Upper lobe of left lung (tissue), 6 donors: ENCODE data around the gene TSPEAR. TPM values are rescaled to one million over a fixed set of nuclear protein-coding genes. Genes with fewer than 3 reads are reported as not detected.
A peak's percentile ranks its signal among the peaks of the same experiment; 100 is the strongest.

Source experiments
- ATAC-seq, 2 donors: fragments of 200-7000 bp; cut with Tn5 transposase; one replicate each; pipeline ENCODE4 v1.9.1; 2022; ENCODE audit warnings: mild to moderate bottlenecking in 2 of 2, moderate library complexity in 2 of 2; ENCODE audit not compliant: low FRiP score in 2 of 2
- DNase-seq, 2 donors: peaks; one replicate each; pipeline ENCODE4 v3.0.0-alpha.2; 2019 to 2020
- H3K27ac ChIP-seq, 4 donors: fragments of 200-600 bp; sonication (generic); one replicate each; pipeline ENCODE4 v1.5.1; 2016 to 2019
- H3K27me3 ChIP-seq, 4 donors: fragments of 200-600 bp; sonication (generic); one replicate each; pipeline ENCODE4 v1.5.1; 2017 to 2019
- H3K36me3 ChIP-seq, 4 donors: fragments of 200-600 bp; sonication (generic); one replicate each; pipeline ENCODE4 v1.5.1; 2016 to 2019
- H3K4me1 ChIP-seq, 4 donors: fragments of 200-600 bp; sonication (generic); one replicate each; pipeline ENCODE4 v1.5.1; 2018 to 2019
- H3K4me3 ChIP-seq, 4 donors: fragments of 200-600 bp; sonication (generic); one replicate each; pipeline ENCODE4 v1.5.1; 2017 to 2019; ENCODE audit warnings: mild to moderate bottlenecking in 2 of 4, moderate library complexity in 1 of 4
- H3K9me3 ChIP-seq, 4 donors: fragments of 200-600 bp; sonication (generic); one replicate each; pipeline ENCODE4 v1.5.1; 2018 to 2019
- CTCF ChIP-seq, 6 experiments: fragments of 450-650 bp in 4 of 6; fragments of 200-600 bp in 2 of 6; sonication (generic) in 2 of 6; IDR thresholded peaks; one replicate each; pipeline ENCODE4 v1.5.1; 2016 to 2019; ENCODE audit warnings: antibody characterized with exemption in 6 of 6
- EP300 ChIP-seq, 4 donors: sonication (generic); formaldehyde crosslinking; IDR thresholded peaks; one replicate each; pipeline ENCODE4 v1.5.1; 2017; ENCODE audit warnings: antibody characterized with exemption in 4 of 4, control low read depth in 2 of 4
- POLR2A ChIP-seq, 4 donors: fragments of 450-650 bp; IDR thresholded peaks; one replicate each; pipeline ENCODE4 v1.5.1; 2016 to 2017; ENCODE audit warnings: antibody characterized with exemption in 4 of 4, mild to moderate bottlenecking in 2 of 4
- POLR2AphosphoS5 ChIP-seq, 2 donors: sonication (generic); formaldehyde crosslinking; IDR thresholded peaks; one replicate each; pipeline ENCODE4 v1.5.1; 2017; ENCODE audit warnings: antibody characterized with exemption in 2 of 2
- WGBS, 2 donors: methylation state at CpG; one replicate each; pipeline ENCODE4 v1.1.5; 2017 to 2018; 5-methylcytosine and 5-hydroxymethylcytosine counted together
- total RNA-seq, 6 donors: library from RNA; depleted of rRNA in 4 of 6; stranded (reverse); fragments of >200 nt in 4 of 6; gene quantifications; one replicate each; pipeline versions ENCODE4 v1.1.0 to v1.2.1, GENCODE V29; 2016 to 2021
- donor health status: DM: no; HTN: no; CAD: no; lungs with moderate emphysema.
- donor health status: DM: no; HTN: yes; CAD: no; lungs with severe emphysema.

Gene TSPEAR
- total RNA-seq, 6 donors from 2014 or later: 0.14 to 0.17 TPM; not detected in 4

- 83 to 86% methylated on average over 7 to 15 of the region's 15 CpGs for WGBS, 2 donors
- DNase-seq: no peak
- TF ChIP-seq EP300 (IDR thresholded peaks at IDR 0.05) (no peak), POLR2AphosphoS5 (IDR thresholded peaks at IDR 0.05) (no peak), CTCF (IDR thresholded peaks at IDR 0.05) (no peak), POLR2A (IDR thresholded peaks at IDR 0.05) (no peak)
- no peak for ATAC-seq
- Histone ChIP-seq H3K9me3 (peaks cover 0 to 24% (median 11%) of the 10 kb centered on the region in 4 donors), H3K27ac (no peak overlapping the region), H3K27me3 (no peaks in the 10 kb centered on the region), H3K4me3 (no peak overlapping the region), H3K4me1 (no peaks in the 10 kb centered on the region), H3K36me3 (no peaks in the 10 kb centered on the region)
Observed at GRCh38 chr21:44572959-44573583, 138.3 kb downstream of the TSPEAR start.

DNA sequence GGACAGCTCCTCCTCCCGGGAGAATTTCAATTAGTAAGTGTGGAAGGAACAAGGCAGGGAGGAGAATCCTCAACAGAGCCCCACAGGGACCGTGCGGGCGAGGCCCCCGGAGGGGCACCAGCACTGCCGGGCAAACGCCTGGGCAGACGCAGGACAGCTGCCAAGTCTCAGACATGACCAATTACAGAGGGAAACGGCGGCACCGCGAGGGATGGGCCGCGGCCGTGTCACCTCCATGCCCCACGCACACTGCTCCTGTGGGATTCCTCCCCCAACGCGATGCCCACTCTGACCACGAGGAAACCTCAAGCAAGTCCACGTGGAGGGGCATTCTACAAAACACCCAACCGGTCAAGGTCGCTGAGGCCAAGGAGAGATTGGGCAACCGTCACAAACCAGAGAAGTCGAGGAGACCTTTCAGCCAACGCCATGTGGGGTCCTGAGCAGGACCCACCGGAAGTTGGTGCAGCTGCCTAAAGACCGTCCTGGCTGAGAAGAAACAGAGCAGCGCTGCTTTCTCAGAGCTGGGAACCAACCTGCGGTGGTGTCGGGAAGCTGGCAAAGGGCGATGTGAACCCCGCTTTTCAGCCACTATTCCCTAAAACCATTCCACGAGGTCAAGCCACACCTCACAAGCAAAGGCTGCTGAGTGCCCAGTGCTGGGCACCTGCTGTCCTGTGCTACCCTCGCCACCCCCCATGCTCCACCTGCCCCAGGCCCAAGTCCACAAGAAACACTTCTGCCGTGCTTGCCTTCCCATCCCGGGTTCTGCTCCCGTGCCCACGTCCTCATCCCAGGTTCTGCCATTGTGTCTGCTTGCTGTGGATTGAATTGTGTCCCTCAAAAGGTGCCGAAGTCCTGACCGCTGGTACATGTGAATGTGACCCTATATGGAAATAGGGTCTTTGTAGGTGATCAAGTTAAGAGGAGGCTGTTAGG lies 139.3 kb downstream of the TSPEAR start:
- no peaks in the 10 kb centered on the region for H3K27me3 ChIP-seq
- 89 to 91% methylated on average over 39 of the region's 40 CpGs for WGBS, 2 donors
- H3K4me3 ChIP-seq: no peak overlapping the region
- peaks cover 0 to 17% (median 7%) of the 10 kb centered on the region in 4 donors for H3K9me3 ChIP-seq
- DNase-seq: peak in 1 of 2 donors; percentile 75
- no peak for ATAC-seq
- H3K4me1 ChIP-seq: no peaks in the 10 kb centered on the region
- no peak overlapping the region for H3K27ac ChIP-seq
- TF ChIP-seq CTCF (IDR thresholded peaks at IDR 0.05) (no peak), POLR2A (IDR thresholded peaks at IDR 0.05) (no peak)
- H3K36me3 ChIP-seq: no peaks in the 10 kb centered on the region

- 80 to 81% methylated on average over 4 of the region's 4 CpGs for WGBS, 2 donors
- Histone ChIP-seq H3K9me3 (peaks cover 0 to 11% (median 0%) of the 10 kb centered on the region in 4 donors), H3K4me3 (no peak overlapping the region), H3K27me3 (no peaks in the 10 kb centered on the region), H3K27ac (no peak overlapping the region), H3K4me1 (no peaks in the 10 kb centered on the region), H3K36me3 (no peaks in the 10 kb centered on the region)
- no peak for TF ChIP-seq EP300 (IDR thresholded peaks at IDR 0.05)
- DNase-seq (no peak), ATAC-seq (no peak)
Observed at GRCh38 chr21:44571296-44571695, 140.1 kb downstream of the TSPEAR start.

- no peak for TF ChIP-seq CTCF (IDR thresholded peaks at IDR 0.05)
- no peak for TF ChIP-seq POLR2A (IDR thresholded peaks at IDR 0.05)
- TF ChIP-seq EP300 (IDR thresholded peaks at IDR 0.05): no peak
- no peak for TF ChIP-seq POLR2AphosphoS5 (IDR thresholded peaks at IDR 0.05)
- Histone ChIP-seq H3K27me3 (no peaks in the 10 kb centered on the region), H3K4me3 (no peak overlapping the region), H3K27ac (no peak overlapping the region), H3K9me3 (peaks cover 0 to 11% (median 0%) of the 10 kb centered on the region in 4 donors), H3K36me3 (no peaks in the 10 kb centered on the region), H3K4me1 (no peaks in the 10 kb centered on the region)
- WGBS, 2 donors: 72 to 84% methylated on average over 8 to 12 of the region's 12 CpGs
- no peak for DNase-seq
- ATAC-seq: no peak
Observed at GRCh38 chr21:44569861-44570517, 141.4 kb downstream of the TSPEAR start.
